ENCODE data around the gene RTKN2.

RTKN2 gene

DNA sequence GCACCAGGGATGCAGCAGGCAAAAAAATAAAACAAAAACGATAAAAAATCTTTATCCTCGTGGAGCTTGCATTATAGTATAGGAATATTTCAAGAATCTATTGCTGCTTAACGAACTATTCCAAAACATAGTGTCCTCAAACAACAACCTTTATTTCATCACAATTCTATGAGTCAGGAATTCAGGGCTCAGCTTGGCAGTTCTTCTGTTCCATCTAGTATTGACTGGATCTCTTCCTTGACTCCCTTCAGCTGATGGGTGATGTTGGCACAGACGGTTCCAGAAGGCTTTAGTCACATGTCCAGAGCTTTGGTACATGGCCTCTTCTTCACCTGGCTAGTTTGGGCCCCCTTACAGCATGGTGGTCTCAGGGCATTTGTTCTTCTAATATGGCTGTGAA is 88.0 kb downstream of the RTKN2 start:
- TF ChIP-seq, protein P1, sequence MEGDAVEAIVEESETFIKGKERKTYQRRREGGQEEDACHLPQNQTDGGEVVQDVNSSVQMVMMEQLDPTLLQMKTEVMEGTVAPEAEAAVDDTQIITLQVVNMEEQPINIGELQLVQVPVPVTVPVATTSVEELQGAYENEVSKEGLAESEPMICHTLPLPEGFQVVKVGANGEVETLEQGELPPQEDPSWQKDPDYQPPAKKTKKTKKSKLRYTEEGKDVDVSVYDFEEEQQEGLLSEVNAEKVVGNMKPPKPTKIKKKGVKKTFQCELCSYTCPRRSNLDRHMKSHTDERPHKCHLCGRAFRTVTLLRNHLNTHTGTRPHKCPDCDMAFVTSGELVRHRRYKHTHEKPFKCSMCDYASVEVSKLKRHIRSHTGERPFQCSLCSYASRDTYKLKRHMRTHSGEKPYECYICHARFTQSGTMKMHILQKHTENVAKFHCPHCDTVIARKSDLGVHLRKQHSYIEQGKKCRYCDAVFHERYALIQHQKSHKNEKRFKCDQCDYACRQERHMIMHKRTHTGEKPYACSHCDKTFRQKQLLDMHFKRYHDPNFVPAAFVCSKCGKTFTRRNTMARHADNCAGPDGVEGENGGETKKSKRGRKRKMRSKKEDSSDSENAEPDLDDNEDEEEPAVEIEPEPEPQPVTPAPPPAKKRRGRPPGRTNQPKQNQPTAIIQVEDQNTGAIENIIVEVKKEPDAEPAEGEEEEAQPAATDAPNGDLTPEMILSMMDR (IDR thresholded peaks at IDR 0.05) = no peak

DNA sequence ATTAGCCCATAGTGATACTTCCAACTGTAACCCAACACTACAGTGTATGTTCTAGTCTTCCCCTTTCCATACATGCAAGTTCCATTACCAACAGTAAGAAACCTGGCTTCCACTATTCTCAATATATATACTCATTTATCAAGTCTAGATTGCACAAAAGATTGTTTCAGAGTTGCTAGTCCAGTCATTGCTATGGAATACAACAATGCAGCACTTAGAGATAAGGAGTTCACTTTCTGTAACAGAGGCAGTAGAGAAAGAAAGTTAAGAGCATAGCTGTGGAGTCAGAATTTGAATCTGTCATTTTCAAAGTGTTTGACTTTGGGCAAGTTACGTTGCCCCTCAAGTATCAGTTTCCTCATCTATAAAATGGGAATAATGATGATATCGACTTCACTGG is 90.1 kb downstream of the RTKN2 start:
- TF ChIP-seq, protein P1 (IDR thresholded peaks at IDR 0.05) = no peak

- TF ChIP-seq, protein P1 (IDR thresholded peaks at IDR 0.05) = no peak
Observed at GRCh38 chr10:62177111-62177510, 91.5 kb downstream of the RTKN2 start.

GRCh38 chr10:62175251-62175650 is 93.4 kb downstream of the RTKN2 start:
- TF ChIP-seq, protein P1 (IDR thresholded peaks at IDR 0.05) = no peak

GRCh38 chr10:62172465-62172864 is 96.2 kb downstream of the RTKN2 start:
- TF ChIP-seq, protein P1 (IDR thresholded peaks at IDR 0.05) = no peak

DNA sequence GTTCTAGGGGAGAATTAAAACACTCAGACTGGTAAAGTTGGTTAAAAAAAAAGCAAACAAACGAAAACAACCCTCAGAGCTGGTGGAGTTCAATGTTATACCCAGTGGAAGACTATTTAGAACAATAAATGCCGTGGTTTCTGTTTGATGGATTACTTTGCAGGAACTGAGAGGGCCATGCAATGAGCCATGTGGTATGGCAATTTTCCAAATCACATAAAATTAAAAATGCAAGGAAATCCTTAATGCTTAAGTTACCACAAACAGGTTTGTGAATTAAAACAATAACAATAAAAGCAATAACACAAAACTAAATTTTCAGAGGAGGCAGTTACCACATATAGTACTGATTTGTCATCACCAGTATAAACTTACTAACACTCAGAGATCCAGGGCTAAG is 96.9 kb downstream of the RTKN2 start:
- TF ChIP-seq, protein P1 (IDR thresholded peaks at IDR 0.05) = no peak

DNA sequence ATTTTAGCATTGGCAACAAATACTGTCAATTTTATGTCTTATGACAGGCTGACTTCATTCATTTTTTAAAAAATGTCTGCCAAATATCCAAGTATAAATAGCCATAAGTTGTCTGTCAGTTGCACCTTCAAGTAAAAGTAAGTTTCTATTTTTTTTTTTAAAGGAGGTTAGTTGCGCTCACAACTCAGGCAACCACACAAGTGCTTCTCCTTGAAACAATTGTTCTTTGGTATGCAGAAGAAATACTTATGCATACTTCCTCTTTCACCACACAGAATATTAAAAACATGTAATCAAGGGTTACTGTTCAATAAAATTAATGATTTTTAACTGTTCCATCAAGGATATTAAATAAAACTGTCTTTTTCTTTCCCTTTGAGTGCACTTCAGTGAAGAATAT is 97.9 kb downstream of the RTKN2 start:
- TF ChIP-seq, protein P1 (IDR thresholded peaks at IDR 0.05) = no peak
